ENCODE data around the gene EMD. TPM values are rescaled to one million over a fixed set of nuclear protein-coding genes. Genes with fewer than 3 reads are reported as not detected.
"Not testable (repeated sequence)": the region's sequence is repeated elsewhere in the genome, so short reads cannot be mapped to it uniquely, and the experiment has no call there.

EMD gene
- total RNA-seq = 61.5 TPM

GRCh38 chrX:154378799-154379568, at the start of gene EMD:
Gene EMD (plus strand): TSS chrX:154379295. CDS start chrX:154379485, 190 bp downstream.
- DNase-seq (ENCODE audit: low spot score) (peak; percentile 97), ATAC-seq (peak; percentile 92)
- intact Hi-C loops (cut with DNase I) = no loop called here

- DNase-seq (ENCODE audit: low spot score) (no peak), ATAC-seq (no peak)
- intact Hi-C loops (cut with DNase I) = no loop called here
These were observed 46.5 kb upstream of the EMD start for GRCh38 chrX:154332561-154332960.

- DNase-seq (ENCODE audit: low spot score) (no peak), ATAC-seq (no peak)
- intact Hi-C loops (cut with DNase I) = no loop called here
These were observed 46.0 kb upstream of the EMD start for GRCh38 chrX:154333116-154333515.

- intact Hi-C loops (cut with DNase I) = no loop called here
- ATAC-seq = no peak
These were observed 45.2 kb upstream of the EMD start for GRCh38 chrX:154333837-154334271.

GRCh38 chrX:154334496-154334895, 44.6 kb upstream of the EMD start:
- no peak for ATAC-seq

More at GRCh38 chrX:154333837-154334271, 45.2 kb upstream of the EMD start:
- DNase-seq (ENCODE audit: low spot score) = no peak

GRCh38 chrX:154341399-154342298, 37.4 kb upstream of the EMD start:
- intact Hi-C loops (cut with DNase I); DNase-seq (ENCODE audit: low spot score): not testable (repeated sequence)
- peak; percentile 90 for ATAC-seq

More at GRCh38 chrX:154334496-154334895, 44.6 kb upstream of the EMD start:
- DNase-seq (ENCODE audit: low spot score) = no peak
- intact Hi-C loops (cut with DNase I) = no loop called here

- intact Hi-C loops (cut with DNase I); ATAC-seq; DNase-seq (ENCODE audit: low spot score): not testable (repeated sequence)
These were observed 36.0 kb upstream of the EMD start for GRCh38 chrX:154343063-154343462.

- peak; percentile 51 for ATAC-seq
- DNase-seq (ENCODE audit: low spot score); intact Hi-C loops (cut with DNase I): not testable (repeated sequence)
These were observed 35.5 kb upstream of the EMD start for GRCh38 chrX:154343620-154344019.

- intact Hi-C loops (cut with DNase I) = no loop called here
- ATAC-seq (no peak), DNase-seq (ENCODE audit: low spot score) (no peak)
These were observed 31.0 kb upstream of the EMD start for GRCh38 chrX:154348114-154348531.

GRCh38 chrX:154348646-154349358, 30.3 kb upstream of the EMD start:
- DNase-seq (ENCODE audit: low spot score) = no peak
- intact Hi-C loops (cut with DNase I) = no loop called here
- ATAC-seq = no peak

- intact Hi-C loops (cut with DNase I) = no loop called here
- DNase-seq (ENCODE audit: low spot score) = no peak
These were observed 29.6 kb upstream of the EMD start for GRCh38 chrX:154349359-154349935.

GRCh38 chrX:154349979-154350378, 29.1 kb upstream of the EMD start:
- DNase-seq (ENCODE audit: low spot score) (no peak), ATAC-seq (no peak)
- intact Hi-C loops (cut with DNase I) = no loop called here

More at GRCh38 chrX:154349359-154349935, 29.6 kb upstream of the EMD start:
- no peak for ATAC-seq

GRCh38 chrX:154350429-154351182, 28.5 kb upstream of the EMD start:
- ATAC-seq = no peak
- intact Hi-C loops (cut with DNase I) = no loop called here
- DNase-seq (ENCODE audit: low spot score) = no peak

- intact Hi-C loops (cut with DNase I) = no loop called here
- DNase-seq (ENCODE audit: low spot score) (no peak), ATAC-seq (no peak)
These were observed 27.7 kb upstream of the EMD start for GRCh38 chrX:154351183-154352011.

GRCh38 chrX:154352012-154352401, 27.1 kb upstream of the EMD start:
- intact Hi-C loops (cut with DNase I) = no loop called here
- no peak for ATAC-seq
- DNase-seq (ENCODE audit: low spot score) = no peak

- ATAC-seq = no peak
- intact Hi-C loops (cut with DNase I) = no loop called here
- DNase-seq (ENCODE audit: low spot score) = no peak
These were observed 26.6 kb upstream of the EMD start for GRCh38 chrX:154352466-154352865.

- ATAC-seq (no peak), DNase-seq (ENCODE audit: low spot score) (no peak)
- intact Hi-C loops (cut with DNase I) = no loop called here
These were observed 25.8 kb upstream of the EMD start for GRCh38 chrX:154353172-154353843.
